VCaP (cell line): ENCODE results near the gene IDS.
"Not testable (repeated sequence)": the region's sequence is repeated elsewhere in the genome, so short reads cannot be mapped to it uniquely, and the experiment has no call there.

Experiments used
- H3K27ac ChIP-seq: fragments of 450-650 bp; 2 replicates; pipeline ENCODE4 v1.5.1; 2017
- CTCF ChIP-seq: fragments of 450-650 bp; conservative IDR thresholded peaks from 2 replicates; pipeline ENCODE4 v1.5.1; 2017; ENCODE audit warnings: mild to moderate bottlenecking, moderate library complexity

The IDS gene

GRCh38 chrX:149540131-149540620, 35.1 kb upstream of the IDS start:
- H3K27ac ChIP-seq, result peak overlapping the region; percentile 81
- TF ChIP-seq CTCF, result no peak

GRCh38 chrX:149539283-149540130, 34.4 kb upstream of the IDS start:
- TF ChIP-seq CTCF, result no peak
- H3K27ac ChIP-seq, result peak overlapping the region; percentile 33; the same call in 1 of the 2 replicates

- not testable (repeated sequence) for H3K27ac ChIP-seq
Measured at GRCh38 chrX:149537474-149537873, 32.4 kb upstream of the IDS start.

DNA sequence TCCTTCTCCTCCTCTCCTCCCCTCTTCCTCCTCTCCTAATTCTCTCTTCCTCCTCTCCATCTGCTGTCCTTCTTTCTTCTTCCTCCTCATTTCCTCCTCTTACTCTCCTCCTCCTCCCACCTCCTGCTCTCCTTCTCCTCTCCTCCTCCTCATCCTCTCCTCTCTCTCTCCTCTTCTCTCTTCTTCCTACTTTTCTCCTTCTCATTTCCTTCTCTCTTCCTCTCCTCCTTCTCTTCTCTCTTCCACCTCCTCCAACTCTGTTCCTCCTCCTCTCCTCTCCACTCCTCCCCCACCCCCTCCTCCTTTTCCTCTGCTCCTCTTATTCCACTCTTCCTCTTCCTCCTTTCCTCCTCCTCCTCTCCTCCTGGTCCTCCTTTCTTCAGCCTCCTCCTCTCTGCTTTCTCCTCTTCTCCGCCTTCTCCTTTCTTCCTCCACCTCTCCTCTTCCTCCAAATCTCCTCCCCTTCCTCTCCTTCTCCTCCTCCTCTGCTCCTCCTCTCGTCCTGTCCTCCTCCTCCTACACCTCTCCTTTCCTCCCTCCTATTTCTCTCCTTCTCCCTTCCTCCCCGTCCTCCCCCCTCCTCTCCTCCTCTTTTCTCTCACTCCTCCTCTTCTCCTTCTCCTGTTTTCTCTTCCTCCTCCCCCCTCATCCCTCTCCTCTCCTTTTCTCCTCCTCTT, 30.0 kb upstream of the IDS start:
- H3K27ac ChIP-seq, result not testable (repeated sequence)

DNA sequence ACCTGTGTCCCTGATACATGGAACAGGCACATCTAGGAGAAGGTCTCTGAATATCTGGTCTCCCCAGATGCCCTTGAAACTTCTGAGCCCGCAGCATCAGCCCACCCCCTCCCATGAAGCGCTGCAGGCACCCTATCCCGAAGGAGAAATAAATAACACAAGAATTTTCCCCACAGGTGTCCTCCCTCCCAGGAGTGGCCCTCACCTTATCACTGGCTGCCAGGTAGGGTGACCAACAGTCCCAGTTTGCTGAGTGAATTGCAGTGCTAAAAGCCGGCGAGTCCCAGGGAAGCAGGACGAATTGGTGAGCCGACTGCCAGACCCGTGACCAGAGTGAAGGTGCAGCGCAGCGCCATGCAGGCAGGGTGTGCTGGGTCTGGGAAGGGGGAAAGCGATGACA, 28.9 kb upstream of the IDS start:
- H3K27ac ChIP-seq, result not testable (repeated sequence)

- H3K27ac ChIP-seq, result not testable (repeated sequence)
Measured at GRCh38 chrX:149532868-149533267, 27.8 kb upstream of the IDS start.

DNA sequence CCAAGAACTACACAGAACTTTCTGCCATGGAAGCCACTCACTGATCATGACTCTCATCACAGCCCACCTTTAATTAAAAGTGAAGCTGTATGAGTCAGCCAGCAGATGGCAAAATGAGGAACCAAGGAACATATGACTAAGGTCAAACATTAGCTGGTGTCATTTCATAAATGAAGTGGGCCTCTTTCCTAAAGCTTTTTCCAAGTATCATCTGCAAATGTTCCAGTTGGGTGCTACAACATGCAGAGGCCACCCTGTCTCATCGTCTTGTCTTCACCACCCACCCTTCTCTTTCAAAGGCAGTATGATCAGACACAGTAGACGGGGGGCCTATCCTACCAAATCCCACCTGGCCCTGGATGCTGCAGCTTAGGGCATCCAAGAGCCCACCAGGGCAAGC, 26.5 kb upstream of the IDS start:
- H3K27ac ChIP-seq, result no peak overlapping the region
- TF ChIP-seq CTCF, result no peak

DNA sequence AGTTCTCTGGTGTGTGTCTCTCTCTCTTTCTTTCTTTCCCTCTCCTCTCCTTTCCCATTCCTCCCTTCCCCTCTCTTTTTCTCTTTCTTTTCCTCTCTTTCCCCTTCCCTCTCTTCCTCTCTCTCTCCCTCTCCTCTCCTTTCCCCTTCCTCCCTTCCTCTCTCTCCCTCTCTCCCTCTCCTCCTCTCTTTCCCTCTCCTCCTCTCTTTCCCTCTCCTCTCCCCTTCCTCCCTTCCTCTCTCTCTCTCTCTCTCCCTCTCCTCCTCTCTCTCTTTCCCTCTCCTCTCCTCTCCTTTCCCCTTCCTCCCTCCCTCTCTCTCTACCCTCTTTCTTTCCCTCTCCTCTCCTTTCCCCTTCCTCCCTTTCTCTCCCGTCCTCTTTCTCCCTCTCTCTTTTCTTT, 23.3 kb upstream of the IDS start:
- no peak for TF ChIP-seq CTCF
- H3K27ac ChIP-seq, result no peak overlapping the region

DNA sequence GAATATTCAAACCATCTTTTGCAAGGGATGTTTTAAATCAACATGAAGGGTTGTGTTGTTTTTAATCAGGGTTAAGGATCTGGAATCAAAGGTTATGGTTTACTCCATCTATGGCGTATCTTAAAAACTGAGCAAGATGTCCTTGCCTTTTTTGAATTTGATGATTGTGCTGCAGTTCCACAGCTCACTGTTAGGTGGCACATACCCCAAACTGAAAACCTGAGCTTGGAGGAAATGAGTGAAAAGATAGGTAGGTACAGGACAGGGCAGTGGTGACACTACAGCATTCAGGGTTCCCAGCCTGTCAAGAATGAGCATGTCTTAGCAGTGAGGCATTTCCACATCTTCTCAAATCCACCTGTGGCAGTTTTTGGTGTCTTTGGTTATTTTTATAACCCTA, 22.6 kb upstream of the IDS start:
- H3K27ac ChIP-seq, result no peak overlapping the region
- TF ChIP-seq CTCF, result peak; percentile 69

- not testable (repeated sequence) for H3K27ac ChIP-seq
Measured at GRCh38 chrX:149526318-149527033, 21.4 kb upstream of the IDS start.

DNA sequence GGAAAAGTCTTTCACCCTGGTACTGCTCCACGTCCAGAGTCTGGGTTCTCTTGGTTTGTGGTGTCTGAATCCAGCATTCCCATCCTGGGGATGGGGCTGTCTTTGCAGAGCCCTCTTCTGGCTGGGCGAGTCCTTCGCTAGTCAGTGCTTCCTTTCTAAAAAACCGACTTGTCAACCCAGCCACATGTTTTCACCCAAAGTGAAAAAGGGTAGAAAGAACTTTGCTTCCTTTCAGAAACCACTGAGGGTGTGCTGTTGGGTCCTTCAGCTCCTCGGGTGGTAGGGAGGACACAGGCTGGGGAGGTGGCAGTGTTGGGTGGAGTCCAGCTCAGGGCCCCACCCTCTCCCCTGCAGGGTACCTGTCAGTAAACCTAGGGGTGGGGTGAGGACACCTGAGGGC, 20.8 kb upstream of the IDS start:
- not testable (repeated sequence) for H3K27ac ChIP-seq

DNA sequence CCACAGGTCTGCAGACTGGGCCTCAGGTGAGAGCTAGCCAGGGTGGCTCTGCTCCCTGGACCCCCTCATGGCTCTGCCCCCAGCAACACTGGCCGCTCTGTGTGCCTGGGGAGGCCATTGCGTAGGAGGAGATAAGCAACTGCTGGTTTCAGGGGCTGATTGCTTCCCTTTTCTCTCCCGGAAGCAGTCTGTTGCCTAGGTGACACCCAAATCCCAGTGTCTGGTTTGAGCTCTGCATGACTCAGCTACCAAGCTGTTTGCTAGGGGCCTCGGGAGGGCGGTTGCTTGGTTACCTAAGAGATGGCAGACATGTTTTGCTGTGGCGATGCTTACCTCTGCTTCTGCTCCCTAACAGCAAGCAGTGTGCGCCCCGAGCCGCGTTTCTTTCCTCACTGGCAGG, 20.3 kb upstream of the IDS start:
- H3K27ac ChIP-seq, result not testable (repeated sequence)
